GM21447 (cell line): ENCODE measurements around the gene SH3RF1.

ENCODE experiments used
- ATAC-seq: cut with Tn5 transposase; IDR thresholded peaks from one replicate; pipeline ENCODE4 v1.9.1; 2021; ENCODE audit not compliant: unreplicated experiment

SH3RF1 gene

DNA sequence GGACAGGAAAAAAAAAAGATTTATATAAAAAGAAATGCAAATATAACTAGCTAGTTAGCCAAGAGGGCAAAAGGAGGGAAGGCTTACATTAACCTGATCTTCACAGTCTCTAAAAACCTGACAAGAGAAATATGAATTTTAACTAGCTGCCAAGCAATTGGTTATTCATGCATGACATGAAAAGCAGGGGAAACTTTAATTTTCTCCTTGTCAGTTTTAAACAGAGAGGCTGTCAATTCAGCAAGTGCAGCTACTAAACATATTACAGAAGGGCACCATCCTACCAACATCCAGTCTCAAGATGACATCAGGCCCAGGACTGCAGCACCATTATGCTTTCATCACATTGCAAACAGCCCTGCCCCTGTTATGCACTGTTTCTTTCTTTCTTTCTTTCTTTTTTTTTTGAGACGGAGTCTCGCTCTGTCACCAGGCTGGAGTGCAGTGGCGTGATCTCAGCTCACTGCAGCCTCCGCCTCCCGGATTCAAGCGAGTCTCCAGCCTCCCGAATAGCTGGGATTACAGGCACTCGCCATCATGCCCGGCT lies 221.8 kb downstream of the SH3RF1 start:
- ATAC-seq, result no peak

DNA sequence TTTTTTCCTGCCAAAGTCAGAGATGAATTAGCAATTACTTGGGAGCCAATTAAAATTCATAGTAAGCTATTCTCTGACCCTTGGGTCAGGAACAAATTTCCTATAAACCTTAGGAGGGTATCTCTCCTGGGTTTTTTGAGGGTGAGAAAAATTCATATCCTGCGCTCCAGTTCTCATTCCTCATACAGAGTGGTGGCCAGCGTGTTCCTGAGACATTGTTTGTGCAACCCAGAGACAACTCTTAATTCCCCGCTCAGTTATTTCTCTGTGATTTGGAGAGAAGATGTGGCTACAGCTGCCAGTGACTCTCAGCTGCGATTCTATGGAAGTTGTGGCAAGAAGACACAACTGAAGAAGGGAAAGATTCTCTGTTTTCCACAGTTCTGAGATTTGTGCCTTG lies 222.8 kb downstream of the SH3RF1 start:
- no peak for ATAC-seq

DNA sequence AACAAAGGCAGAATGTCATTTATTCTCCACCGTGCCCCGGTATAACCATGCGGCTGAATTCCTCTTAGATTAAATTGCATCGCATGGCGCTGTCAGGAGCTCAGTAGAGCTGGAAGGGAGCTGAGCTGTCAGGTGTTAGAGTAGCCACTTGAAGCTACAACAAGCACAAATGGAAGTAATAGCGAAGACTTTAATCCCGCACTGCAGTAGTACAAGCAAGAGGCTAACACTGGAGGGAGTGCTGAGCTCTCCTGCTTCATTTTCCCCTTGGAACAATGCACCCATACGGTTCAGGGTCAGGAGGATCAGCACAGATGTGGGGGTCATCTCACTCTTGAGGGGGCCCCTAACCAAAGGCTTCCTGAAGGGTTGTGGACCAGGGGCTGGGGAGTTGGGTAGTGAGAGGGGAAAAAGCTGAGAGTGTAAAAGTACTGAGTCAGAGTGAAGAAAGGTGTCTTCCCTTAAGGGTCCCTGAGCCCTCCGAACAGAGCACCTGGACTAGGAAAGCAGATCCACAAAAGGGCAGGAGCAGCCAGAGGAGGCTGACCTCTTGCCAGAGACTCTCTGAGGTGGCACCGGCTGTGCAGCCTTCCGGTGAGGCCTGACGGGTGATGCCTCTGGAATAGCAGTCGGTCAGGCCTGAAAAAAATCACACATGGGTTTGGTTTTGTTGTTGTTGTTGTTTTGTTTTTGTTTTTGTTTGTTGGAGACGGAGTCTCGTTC lies 224.7 kb downstream of the SH3RF1 start:
- no peak for ATAC-seq

DNA sequence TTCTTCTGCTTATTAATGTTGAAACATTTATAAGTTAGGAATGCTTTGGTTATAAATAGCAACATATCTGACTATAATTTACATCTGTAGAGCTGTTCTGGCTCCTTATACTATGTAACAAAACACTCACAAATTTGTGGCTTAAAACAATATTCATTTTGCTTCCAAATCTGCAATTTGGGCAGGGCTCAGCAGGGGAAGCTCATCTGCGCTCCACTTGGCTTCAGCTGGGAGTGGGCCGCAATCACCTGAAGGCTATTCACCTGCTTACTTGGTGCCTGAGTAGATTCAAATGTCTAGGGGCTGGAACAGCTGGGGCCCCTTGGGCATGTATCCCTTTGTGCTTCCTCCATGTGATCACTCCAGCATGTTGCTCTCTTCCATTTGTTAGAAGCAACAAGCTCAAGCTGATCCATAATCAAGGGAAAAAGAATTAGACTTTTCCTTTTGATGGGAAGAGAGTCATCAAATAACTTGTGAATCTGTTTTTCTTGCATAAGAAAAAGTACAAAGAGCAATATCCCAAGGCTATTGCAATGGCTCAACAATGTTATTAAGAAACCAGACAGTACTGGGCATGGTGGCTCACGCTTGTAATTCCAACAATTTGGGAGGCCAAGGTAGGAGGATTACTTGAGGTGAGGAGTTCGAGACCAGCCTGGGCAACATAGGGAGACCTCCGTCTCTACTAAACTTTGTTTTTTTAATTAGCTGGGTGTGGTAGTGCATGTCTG lies 225.9 kb downstream of the SH3RF1 start:
- ATAC-seq, result no peak
